Activated naive CD4-positive, alpha-beta T cell treated with anti-CD3 and anti-CD28 coated beads, Interleukin-2, amount 10 ng/mL, durations not matched to agents 7 days and 5 days (primary cell): ENCODE measurements around the gene OR1K1.
"Not testable (repeated sequence)": the region's sequence is repeated elsewhere in the genome, so short reads cannot be mapped to it uniquely, and the experiment has no call there.

ENCODE experiments used
- CTCF ChIA-PET: fragments of 350-600 bp; sonication (Branson Sonifier 250); formaldehyde crosslinking; loops from one replicate; lab custom pipeline; 2021; ENCODE audit warnings: antibody characterized with exemption; lab: Charles Lee
- DNase-seq: peaks from one replicate; pipeline ENCODE4 v3.0.0-alpha.2; 2020
- H3K27ac Mint-ChIP-seq: one replicate; pipeline ENCODE4 v1.8.0; 2021; ENCODE audit warnings: mild to moderate bottlenecking, moderate library complexity, mixed read lengths
- H3K27me3 Mint-ChIP-seq: one replicate; pipeline ENCODE4 v1.8.0; 2021; ENCODE audit warnings: mild to moderate bottlenecking, mixed read lengths
- H3K36me3 Mint-ChIP-seq: one replicate; pipeline ENCODE4 v1.8.0; 2021; ENCODE audit warnings: mixed read lengths
- H3K4me1 Mint-ChIP-seq: one replicate; pipeline ENCODE4 v1.8.0; 2021; ENCODE audit warnings: mixed read lengths
- H3K4me3 Mint-ChIP-seq: one replicate; pipeline ENCODE4 v1.8.0; 2021; ENCODE audit warnings: mild to moderate bottlenecking, moderate library complexity, mixed read lengths
- H3K9me3 Mint-ChIP-seq: one replicate; pipeline ENCODE4 v1.8.0; 2021; ENCODE audit warnings: mixed read lengths

Gene OR1K1

DNA sequence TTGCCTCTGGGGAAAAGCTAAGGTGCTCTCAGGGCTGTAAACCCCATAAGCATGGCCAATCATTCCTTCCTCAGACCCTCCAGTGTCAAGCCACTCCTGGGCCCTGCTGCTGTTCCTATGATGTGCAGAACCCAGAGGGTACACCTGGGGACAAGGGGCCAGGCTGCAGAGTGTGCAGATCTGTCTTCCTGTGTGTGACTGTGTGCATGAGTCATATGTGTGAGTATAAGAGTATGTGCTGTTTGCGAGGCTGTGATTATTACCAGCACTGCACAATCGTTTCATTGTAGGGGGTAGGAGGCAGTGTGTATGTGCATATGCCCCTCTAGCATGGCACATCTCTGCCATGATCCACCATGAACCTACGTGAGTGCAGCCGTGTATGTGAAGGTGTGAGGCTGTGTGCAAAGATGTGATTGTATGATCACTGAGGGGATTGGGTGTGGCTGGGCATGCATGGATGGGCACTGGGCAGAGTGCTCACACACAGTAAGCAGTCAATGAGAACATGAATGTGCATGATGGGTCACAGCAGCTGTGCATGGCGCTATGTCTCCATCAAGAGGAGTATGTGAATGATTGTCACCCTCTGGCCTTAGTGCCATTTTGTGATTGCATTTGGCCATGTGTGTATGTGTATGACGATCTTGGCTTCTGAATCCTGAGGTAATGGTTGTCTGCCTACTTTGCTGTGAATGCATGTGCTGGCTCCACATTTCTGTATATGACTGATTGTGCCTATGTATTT, 2.4 kb upstream of the OR1K1 start:
- H3K4me1 Mint-ChIP-seq = no peaks in the 10 kb centered on the region
- CTCF ChIA-PET = interaction anchor here (0.5 kb wide), 1 partner anchor 44 kb away, joined by 3 read pairs; no protein-coding TSS in a partner anchor
- no peak overlapping the region for H3K27ac Mint-ChIP-seq
- no peaks in the 10 kb centered on the region for H3K9me3 Mint-ChIP-seq
- H3K36me3 Mint-ChIP-seq = no peaks in the 10 kb centered on the region
- H3K27me3 Mint-ChIP-seq = no peaks in the 10 kb centered on the region
- H3K4me3 Mint-ChIP-seq = no peak overlapping the region
- DNase-seq = no peak

DNA sequence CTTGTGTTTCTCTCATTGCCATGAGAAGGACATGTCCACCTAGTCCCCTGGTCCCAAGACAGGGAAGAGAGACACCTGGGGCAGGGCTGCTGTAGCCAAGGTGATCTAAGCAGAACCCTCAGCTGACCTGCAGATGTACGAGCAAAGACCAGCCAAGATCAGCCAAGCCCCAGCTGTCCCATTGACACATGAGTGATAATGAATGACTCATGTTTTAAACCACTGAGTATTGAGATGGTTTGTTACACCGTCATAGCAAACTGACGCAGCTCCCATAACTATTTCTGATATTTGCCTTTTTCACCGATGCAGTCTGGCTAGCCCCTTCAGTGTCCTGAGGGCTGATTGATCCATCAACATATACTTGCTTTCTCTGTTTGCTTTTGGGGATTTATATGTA, 6.7 kb downstream of the OR1K1 start:
- Mint-ChIP-seq H3K4me1 (peaks cover 22% of the 10 kb centered on the region), H3K9me3 (no peaks in the 10 kb centered on the region), H3K27ac (no peak overlapping the region), H3K27me3 (no peaks in the 10 kb centered on the region), H3K36me3 (no peaks in the 10 kb centered on the region), H3K4me3 (no peak overlapping the region)
- DNase-seq = no peak
- CTCF ChIA-PET = interaction anchor here (1.0 to 2.0 kb wide), 3 partner anchors 308 to 683 kb away, joined by 3 to 9 read pairs (median 4); no protein-coding TSS in a partner anchor

DNA sequence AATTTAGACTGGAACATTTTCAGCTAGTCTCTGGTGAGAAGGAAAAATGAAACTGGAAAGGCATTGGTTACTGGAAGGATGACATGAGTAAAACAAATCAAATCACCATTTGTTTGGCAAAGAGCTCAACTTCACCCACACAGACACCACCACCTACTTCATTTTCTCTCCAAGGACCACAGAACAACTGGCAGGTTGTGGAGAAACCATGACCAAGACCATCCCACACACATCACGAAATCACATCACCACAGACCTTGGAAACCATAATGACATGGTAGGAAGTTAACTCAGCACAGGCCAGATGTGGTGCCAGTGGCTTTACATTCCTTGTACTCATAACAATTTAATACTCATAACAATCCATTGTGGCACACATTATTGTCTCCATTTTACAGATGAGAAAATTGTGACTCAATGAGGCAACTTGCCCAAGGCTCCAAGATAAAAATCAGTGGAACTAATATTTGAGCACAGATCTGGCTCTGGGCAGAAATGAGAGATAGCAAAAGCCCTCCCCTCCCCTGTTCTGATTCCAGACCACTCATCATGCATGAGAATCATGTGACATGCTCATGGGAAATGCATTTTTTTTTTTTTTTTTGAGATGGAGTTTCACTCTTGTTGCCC, 7.5 kb downstream of the OR1K1 start:
- Mint-ChIP-seq H3K36me3 (no peaks in the 10 kb centered on the region), H3K4me3 (no peak overlapping the region), H3K9me3 (no peaks in the 10 kb centered on the region), H3K27me3 (no peaks in the 10 kb centered on the region), H3K27ac (no peak overlapping the region), H3K4me1 (peaks cover 22% of the 10 kb centered on the region)
- CTCF ChIA-PET = interaction anchor here (1.0 to 4.0 kb wide), 8 partner anchors 184 to 685 kb away, joined by 3 to 51 read pairs (median 4); no protein-coding TSS in a partner anchor
- DNase-seq = no peak

DNA sequence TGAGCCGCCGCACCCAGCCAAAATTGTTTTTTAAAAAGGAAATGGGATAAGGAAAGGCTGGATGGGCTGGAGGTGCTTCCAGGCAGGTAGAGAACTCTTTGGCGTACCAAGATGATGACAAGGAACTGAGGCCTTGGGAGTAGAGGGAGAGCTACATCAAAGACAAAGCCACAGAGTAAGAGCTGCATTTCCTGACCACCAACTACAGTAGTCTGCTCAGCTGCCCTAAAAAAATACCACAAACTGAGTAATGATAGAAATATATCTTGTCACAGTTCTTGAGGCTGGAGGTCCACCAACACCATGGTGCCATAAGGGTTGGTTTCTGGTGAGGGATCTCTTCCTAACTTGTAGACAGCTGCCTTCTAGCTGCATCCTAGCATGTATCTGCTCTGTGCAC, 8.2 kb downstream of the OR1K1 start:
- H3K36me3 Mint-ChIP-seq = no peaks in the 10 kb centered on the region
- no peaks in the 10 kb centered on the region for H3K27me3 Mint-ChIP-seq
- CTCF ChIA-PET = interaction anchor here (0.8 to 4.0 kb wide), 11 partner anchors 183 to 713 kb away, joined by 3 to 51 read pairs (median 5); no protein-coding TSS in a partner anchor
- no peak overlapping the region for H3K4me3 Mint-ChIP-seq
- H3K9me3 Mint-ChIP-seq = no peaks in the 10 kb centered on the region
- H3K4me1 Mint-ChIP-seq = peaks cover 22% of the 10 kb centered on the region
- H3K27ac Mint-ChIP-seq = no peak overlapping the region
- DNase-seq = no peak

DNA sequence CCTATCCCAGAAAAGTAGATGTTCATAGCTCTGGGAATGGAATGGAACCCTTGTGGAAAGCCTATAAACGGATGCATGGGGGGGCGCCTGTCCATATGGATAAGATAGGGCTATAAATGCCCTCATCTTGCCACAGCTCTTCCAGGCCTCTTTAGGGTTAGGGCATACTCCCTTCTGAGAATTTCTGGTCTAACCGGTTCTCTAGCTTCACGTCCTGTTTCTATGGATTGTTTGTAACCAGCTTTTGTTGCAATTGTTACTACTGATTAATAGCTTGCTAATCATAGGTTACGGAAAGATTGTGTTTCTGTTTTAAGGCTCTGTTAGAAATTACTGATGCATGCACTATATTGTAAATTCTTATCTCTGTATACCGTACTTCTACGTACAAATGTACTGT, 9.3 kb downstream of the OR1K1 start:
- H3K36me3 Mint-ChIP-seq, H3K9me3 Mint-ChIP-seq: not testable (repeated sequence)

DNA sequence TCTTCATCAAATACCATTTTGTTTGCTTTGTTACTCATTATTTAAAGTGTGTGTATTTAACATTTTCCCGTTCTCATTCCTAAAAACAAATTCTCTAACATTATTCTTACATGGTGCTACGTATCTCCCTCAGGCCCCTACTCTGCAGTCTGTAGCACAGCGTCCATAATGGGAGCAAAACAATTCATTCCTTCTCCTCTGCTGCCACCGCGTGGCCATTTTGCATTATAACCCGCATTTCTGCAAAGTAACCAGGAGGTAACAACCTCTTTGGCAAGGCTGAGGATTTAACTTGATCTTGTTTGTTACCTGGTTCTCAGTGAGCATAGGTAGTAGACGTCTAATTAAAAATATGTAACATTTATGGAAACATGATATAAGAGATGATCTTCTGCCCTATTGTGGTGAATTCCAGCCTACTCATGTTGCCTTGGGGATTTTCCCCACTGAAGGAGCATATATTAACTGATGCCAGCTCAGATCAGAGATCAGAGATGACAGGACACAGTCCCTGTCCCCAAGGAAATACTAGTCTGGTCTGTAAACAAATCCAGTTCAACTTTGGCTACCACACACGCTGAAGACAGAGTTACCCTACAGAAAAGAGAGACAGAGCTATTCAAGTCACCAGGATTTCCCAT, 10.5 kb downstream of the OR1K1 start:
- CTCF ChIA-PET = interaction anchor here (0.7 to 4.0 kb wide), 9 partner anchors 18 to 686 kb away, joined by 3 to 51 read pairs (median 6); partner anchors contain the start of gene PDCL
- peak; percentile 85 for DNase-seq
- no peak overlapping the region for H3K4me3 Mint-ChIP-seq
- H3K9me3 Mint-ChIP-seq = no peaks in the 10 kb centered on the region
- peaks cover 28% of the 10 kb centered on the region for H3K4me1 Mint-ChIP-seq
- H3K36me3 Mint-ChIP-seq = peaks cover 6% of the 10 kb centered on the region
- H3K27me3 Mint-ChIP-seq = no peaks in the 10 kb centered on the region
- no peak overlapping the region for H3K27ac Mint-ChIP-seq

More for the DNA sequence above, 9.3 kb downstream of the OR1K1 start:
- CTCF ChIA-PET = interaction anchor here (0.8 to 4.0 kb wide), 8 partner anchors 182 to 714 kb away, joined by 3 to 51 read pairs (median 6); no protein-coding TSS in a partner anchor
- DNase-seq, H3K4me3 Mint-ChIP-seq, H3K27me3 Mint-ChIP-seq: not testable (repeated sequence)
- Mint-ChIP-seq H3K27ac (peak overlapping the region; percentile 7), H3K4me1 (peaks cover 22% of the 10 kb centered on the region)

DNA sequence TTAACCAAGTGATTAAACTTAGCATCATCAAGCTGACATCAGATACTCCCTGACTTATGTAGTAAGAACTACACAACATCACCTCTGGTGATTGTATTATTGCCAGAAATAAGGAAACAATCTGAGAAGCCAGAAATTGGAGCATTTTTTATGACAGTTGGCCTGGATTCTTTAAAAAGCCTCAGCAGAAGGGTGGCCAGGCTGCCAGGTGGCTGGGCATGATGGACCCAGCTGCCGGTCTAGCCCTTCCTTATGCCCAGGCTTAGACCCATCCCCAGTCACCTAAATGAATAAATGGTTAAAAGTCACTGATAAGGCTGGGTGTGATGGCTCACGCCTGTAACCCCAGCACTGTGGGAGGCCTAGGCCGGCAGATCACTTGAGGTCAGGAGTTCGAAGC, 12.8 kb downstream of the OR1K1 start:
- peaks cover 16% of the 10 kb centered on the region for H3K36me3 Mint-ChIP-seq
- H3K27ac Mint-ChIP-seq = no peak overlapping the region
- no peaks in the 10 kb centered on the region for H3K27me3 Mint-ChIP-seq
- CTCF ChIA-PET = interaction anchor here (0.6 to 0.9 kb wide), 2 partner anchors 333 to 688 kb away, joined by 3 read pairs; no protein-coding TSS in a partner anchor
- no peaks in the 10 kb centered on the region for H3K9me3 Mint-ChIP-seq
- peaks cover 40% of the 10 kb centered on the region for H3K4me1 Mint-ChIP-seq
- no peak for DNase-seq
- H3K4me3 Mint-ChIP-seq = no peak overlapping the region

DNA sequence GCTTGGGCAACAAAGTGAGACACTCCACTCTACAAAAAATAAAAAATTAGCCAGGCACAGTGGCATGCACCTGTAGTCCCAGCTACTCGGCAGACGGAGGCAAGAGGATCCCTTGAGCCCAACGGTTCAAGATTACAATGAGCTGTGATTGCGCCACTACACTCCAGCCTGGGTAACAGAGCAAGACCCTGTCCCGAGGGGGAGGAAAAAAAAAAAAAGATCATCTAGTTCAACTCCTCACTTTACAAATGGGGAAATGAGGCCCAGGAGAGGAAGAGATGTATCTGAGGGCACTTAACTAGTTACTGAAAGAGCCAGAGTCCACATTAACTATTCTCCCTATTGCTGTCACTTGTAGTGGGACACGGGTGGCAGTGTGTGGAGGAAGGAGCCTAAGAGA, 14.6 kb downstream of the OR1K1 start:
- peaks cover 29% of the 10 kb centered on the region for H3K4me1 Mint-ChIP-seq
- no peak overlapping the region for H3K4me3 Mint-ChIP-seq
- DNase-seq = no peak
- no peak overlapping the region for H3K27ac Mint-ChIP-seq
- CTCF ChIA-PET = interaction anchor here (1.9 to 2.0 kb wide), 2 partner anchors 21 to 316 kb away, joined by 5 to 9 read pairs; no protein-coding TSS in a partner anchor
- H3K9me3 Mint-ChIP-seq = no peaks in the 10 kb centered on the region
- peaks cover 20% of the 10 kb centered on the region for H3K36me3 Mint-ChIP-seq
- no peaks in the 10 kb centered on the region for H3K27me3 Mint-ChIP-seq

DNA sequence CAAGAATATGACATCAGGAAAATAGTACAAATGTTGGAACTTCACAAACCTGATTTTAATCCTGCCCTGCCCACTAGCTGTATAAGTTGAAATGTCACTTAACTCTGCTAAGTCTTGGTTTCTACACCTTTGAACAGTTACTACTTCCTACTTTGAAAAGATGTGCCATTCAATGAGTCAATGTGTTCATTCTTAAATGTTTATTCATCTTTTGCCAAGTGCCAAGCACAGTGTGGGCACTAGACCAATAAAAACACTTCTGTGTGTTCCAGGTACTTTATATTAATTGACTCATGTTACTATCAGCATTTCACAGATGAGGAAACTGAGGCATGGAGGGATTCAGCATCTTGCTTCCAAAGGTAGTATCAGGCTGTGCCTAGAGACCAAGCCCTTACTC, 15.6 kb downstream of the OR1K1 start:
- H3K9me3 Mint-ChIP-seq = no peaks in the 10 kb centered on the region
- H3K36me3 Mint-ChIP-seq = peaks cover 30% of the 10 kb centered on the region
- peak overlapping the region; percentile 93 for H3K27ac Mint-ChIP-seq
- H3K4me1 Mint-ChIP-seq = peaks cover 39% of the 10 kb centered on the region
- no peak for DNase-seq
- CTCF ChIA-PET = interaction anchor here (0.7 to 2.0 kb wide), 6 partner anchors 20 to 1023 kb away, joined by 3 to 9 read pairs (median 6); no protein-coding TSS in a partner anchor
- no peaks in the 10 kb centered on the region for H3K27me3 Mint-ChIP-seq
- H3K4me3 Mint-ChIP-seq = no peak overlapping the region

DNA sequence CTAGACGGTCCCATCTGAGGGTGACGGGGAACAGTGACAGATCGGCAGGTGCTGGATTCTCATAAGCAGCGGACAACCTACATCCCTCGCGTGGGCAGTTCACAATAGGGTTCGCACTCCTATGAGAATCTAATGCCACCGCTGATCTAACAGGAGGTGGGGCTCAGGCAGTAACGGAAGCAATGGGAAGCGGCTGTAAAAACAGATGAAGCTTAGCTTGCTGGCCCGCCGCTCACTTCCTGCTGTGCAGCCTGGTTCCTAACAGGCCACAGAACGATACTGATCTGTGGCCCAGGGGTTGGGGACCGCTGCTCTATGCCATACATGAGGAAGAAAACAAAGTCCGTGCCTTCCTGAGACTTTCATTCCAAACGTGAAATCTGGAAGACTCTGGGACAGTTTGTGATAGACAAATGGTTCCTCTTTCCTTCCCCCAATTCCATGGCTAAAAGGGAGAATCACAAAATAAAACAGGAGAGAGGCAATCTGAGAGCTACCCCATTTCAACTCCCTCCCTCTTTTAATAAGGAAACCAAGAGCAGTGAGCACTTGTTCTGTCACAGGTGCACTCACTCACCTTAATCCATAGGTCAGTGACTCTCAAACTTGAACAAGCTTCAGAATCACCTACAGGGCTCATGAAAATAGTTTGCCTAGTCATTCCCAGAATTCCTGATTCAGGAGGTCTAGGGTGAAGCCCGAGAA, 16.4 kb downstream of the OR1K1 start:
- peak; percentile 71 for DNase-seq
- peak overlapping the region; percentile 93 for H3K27ac Mint-ChIP-seq
- CTCF ChIA-PET = interaction anchor here (0.6 to 2.0 kb wide), 7 partner anchors 9 to 532 kb away, joined by 3 to 9 read pairs (median 4); no protein-coding TSS in a partner anchor
- H3K36me3 Mint-ChIP-seq = peaks cover 33% of the 10 kb centered on the region
- H3K27me3 Mint-ChIP-seq = no peaks in the 10 kb centered on the region
- H3K9me3 Mint-ChIP-seq = no peaks in the 10 kb centered on the region
- peak overlapping the region; percentile 58 for H3K4me3 Mint-ChIP-seq
- peaks cover 42% of the 10 kb centered on the region for H3K4me1 Mint-ChIP-seq

DNA sequence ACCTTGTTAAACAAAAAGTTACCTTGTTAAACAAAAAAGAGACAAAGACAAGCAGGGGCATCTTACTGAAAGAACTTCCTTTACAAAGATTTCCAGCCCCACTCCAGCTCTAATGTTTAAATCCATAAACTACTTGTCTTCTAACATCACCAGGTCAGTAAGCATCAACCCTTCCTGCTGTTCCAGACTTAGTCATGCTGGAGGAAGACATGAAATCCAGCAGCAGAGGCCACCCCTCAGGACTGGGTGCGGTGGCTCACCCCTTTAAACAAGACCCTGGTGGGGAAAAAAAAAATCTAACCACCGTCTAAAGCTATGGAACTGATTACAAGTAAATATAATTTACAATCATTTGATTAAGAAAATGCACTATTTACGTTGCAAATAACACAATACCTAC, 19.4 kb downstream of the OR1K1 start:
- CTCF ChIA-PET = no interaction called here
- H3K4me3 Mint-ChIP-seq = no peak overlapping the region
- no peak for DNase-seq
- H3K9me3 Mint-ChIP-seq = no peaks in the 10 kb centered on the region
- H3K36me3 Mint-ChIP-seq = peaks cover 52% of the 10 kb centered on the region
- H3K4me1 Mint-ChIP-seq = peaks cover 56% of the 10 kb centered on the region
- H3K27ac Mint-ChIP-seq = no peak overlapping the region
- H3K27me3 Mint-ChIP-seq = no peaks in the 10 kb centered on the region

DNA sequence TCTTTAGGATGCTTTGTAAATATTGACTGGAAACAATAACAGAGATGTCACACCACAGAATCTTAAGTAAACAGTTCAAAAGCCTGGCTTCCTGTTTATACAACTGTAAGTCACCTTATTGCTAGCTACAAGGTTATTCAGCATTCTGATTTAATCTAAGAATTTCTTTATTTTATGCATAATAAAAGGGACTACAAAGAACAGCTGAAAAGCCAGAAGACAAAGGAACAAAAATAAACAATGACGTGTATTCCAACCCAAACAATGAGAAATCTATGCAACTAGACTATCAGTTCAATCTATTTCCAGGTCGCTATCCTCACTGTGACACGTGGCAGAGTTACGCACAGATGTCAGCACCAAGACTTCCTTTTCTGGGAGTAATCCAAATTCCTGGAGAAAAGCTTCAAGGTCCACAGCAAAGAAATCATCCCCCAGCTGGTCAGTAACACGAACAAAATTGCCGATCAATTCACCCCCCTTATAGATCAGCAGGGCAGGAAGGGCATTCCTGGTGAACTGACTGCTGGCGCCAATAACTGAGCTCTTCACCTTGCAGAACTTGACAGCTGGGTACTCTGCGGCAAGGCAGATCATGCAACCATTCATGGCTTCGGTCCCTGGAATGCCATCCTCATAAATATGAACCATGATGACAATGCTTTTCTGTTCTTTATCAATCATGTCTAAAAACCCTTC, 20.0 kb downstream of the OR1K1 start:
- CTCF ChIA-PET = interaction anchor here (1.1 kb wide), 1 partner anchor 84 kb away, joined by 3 read pairs; no protein-coding TSS in a partner anchor
- H3K27ac Mint-ChIP-seq = no peak overlapping the region
- H3K4me1 Mint-ChIP-seq = peaks cover 57% of the 10 kb centered on the region
- no peak for DNase-seq
- no peak overlapping the region for H3K4me3 Mint-ChIP-seq
- peaks cover 54% of the 10 kb centered on the region for H3K36me3 Mint-ChIP-seq
- H3K9me3 Mint-ChIP-seq = no peaks in the 10 kb centered on the region
- H3K27me3 Mint-ChIP-seq = no peaks in the 10 kb centered on the region

DNA sequence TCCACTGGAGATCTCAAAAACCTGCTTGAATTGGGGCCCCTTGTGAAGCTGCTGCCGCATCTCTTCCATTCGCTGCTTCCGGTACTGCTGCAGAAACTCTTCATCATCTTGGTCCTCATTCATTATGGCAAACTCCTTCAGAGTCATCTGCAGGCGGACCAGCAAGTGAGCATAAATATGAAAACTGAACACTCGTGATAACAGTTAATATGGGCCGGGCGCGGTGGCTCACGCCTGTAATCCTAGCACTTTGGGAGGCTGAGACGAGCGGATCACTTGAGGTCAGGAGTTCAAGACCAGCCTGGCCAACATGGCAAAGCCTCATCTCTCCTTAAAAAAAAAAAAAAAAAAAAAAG, 20.5 kb downstream of the OR1K1 start:
- peaks cover 51% of the 10 kb centered on the region for H3K36me3 Mint-ChIP-seq
- no peak for DNase-seq
- H3K27ac Mint-ChIP-seq = peak overlapping the region; percentile 2
- no peaks in the 10 kb centered on the region for H3K27me3 Mint-ChIP-seq
- CTCF ChIA-PET = interaction anchor here (1.1 kb wide), 1 partner anchor 84 kb away, joined by 3 read pairs; no protein-coding TSS in a partner anchor
- no peaks in the 10 kb centered on the region for H3K9me3 Mint-ChIP-seq
- H3K4me3 Mint-ChIP-seq = no peak overlapping the region
- H3K4me1 Mint-ChIP-seq = peaks cover 57% of the 10 kb centered on the region
